Measurements from ENCODE around the gene KLF7.

KLF7 gene

GRCh38 chr2:207154556-207155510, 10.9 kb downstream of the KLF7 start:
- no peak for DNase-seq
- TF ChIP-seq CTCF (IDR thresholded peaks at IDR 0.05; ENCODE audit: low read depth, low read length), result no peak
- Histone ChIP-seq H3K4me1 (peaks cover 59% of the 10 kb centered on the region), H3K4me3 (ENCODE audit: low read depth, low read length) (no peak overlapping the region), H3K36me3 (peaks cover 43% of the 10 kb centered on the region), H3K9me3 (no peaks in the 10 kb centered on the region), H3K27me3 (no peaks in the 10 kb centered on the region)

GRCh38 chr2:207153266-207153975, 12.3 kb downstream of the KLF7 start:
- H3K36me3 ChIP-seq, result peaks cover 46% of the 10 kb centered on the region
- no peak overlapping the region for H3K4me3 ChIP-seq (ENCODE audit: low read depth, low read length)
- no peaks in the 10 kb centered on the region for H3K27me3 ChIP-seq

GRCh38 chr2:207151048-207151447, 14.7 kb downstream of the KLF7 start:
- TF ChIP-seq CTCF (IDR thresholded peaks at IDR 0.05; ENCODE audit: low read depth, low read length), result no peak
- Histone ChIP-seq H3K36me3 (peaks cover 58% of the 10 kb centered on the region), H3K27me3 (no peaks in the 10 kb centered on the region), H3K9me3 (no peaks in the 10 kb centered on the region), H3K4me1 (peaks cover 63% of the 10 kb centered on the region), H3K4me3 (ENCODE audit: low read depth, low read length) (peak overlapping the region; percentile 22)
- no peak for DNase-seq

More at GRCh38 chr2:207153266-207153975, 12.3 kb downstream of the KLF7 start:
- no peak for TF ChIP-seq CTCF (IDR thresholded peaks at IDR 0.05; ENCODE audit: low read depth, low read length)
- H3K9me3 ChIP-seq, result no peaks in the 10 kb centered on the region
- peaks cover 56% of the 10 kb centered on the region for H3K4me1 ChIP-seq
- no peak for DNase-seq

- H3K9me3 ChIP-seq, result no peaks in the 10 kb centered on the region
- peak overlapping the region; percentile 19; the same call in 1 of the 2 replicates for H3K4me3 ChIP-seq (ENCODE audit: low read depth, low read length)
- no peak for TF ChIP-seq CTCF (IDR thresholded peaks at IDR 0.05; ENCODE audit: low read depth, low read length)
- peaks cover 58% of the 10 kb centered on the region for H3K36me3 ChIP-seq
- no peak for DNase-seq
- H3K27me3 ChIP-seq, result no peaks in the 10 kb centered on the region
- H3K4me1 ChIP-seq, result peaks cover 71% of the 10 kb centered on the region
These were observed 15.5 kb downstream of the KLF7 start for GRCh38 chr2:207150284-207150683.

- no peaks in the 10 kb centered on the region for H3K9me3 ChIP-seq
- peaks cover 61% of the 10 kb centered on the region for H3K36me3 ChIP-seq
- DNase-seq, result no peak
- H3K4me3 ChIP-seq (ENCODE audit: low read depth, low read length), result no peak overlapping the region
- TF ChIP-seq CTCF (IDR thresholded peaks at IDR 0.05; ENCODE audit: low read depth, low read length), result no peak
- H3K4me1 ChIP-seq, result peaks cover 79% of the 10 kb centered on the region
- no peaks in the 10 kb centered on the region for H3K27me3 ChIP-seq
These were observed 16.2 kb downstream of the KLF7 start for GRCh38 chr2:207149249-207150213.
